Measurements from ENCODE around the gene GTF2A1L. TPM values are rescaled to one million over a fixed set of nuclear protein-coding genes. Genes with fewer than 3 reads are reported as not detected.

Gene GTF2A1L
- total RNA-seq, 1 donor from 2014 or later: not detected

- Mint-ChIP-seq H3K4me1 (ENCODE audit: low read depth) (no peaks in the 10 kb centered on the region), H3K36me3 (ENCODE audit: low read depth) (peaks cover 12% of the 10 kb centered on the region), H3K27me3 (ENCODE audit: low read depth) (no peaks in the 10 kb centered on the region), H3K27ac (ENCODE audit: unreplicated experiment) (no peak overlapping the region), H3K9me3 (ENCODE audit: low read depth) (no peaks in the 10 kb centered on the region), H3K4me3 (ENCODE audit: unreplicated experiment) (no peak overlapping the region)
- no peak for TF ChIP-seq CTCF (IDR thresholded peaks at IDR 0.05)
- no peak for DNase-seq (ENCODE audit: low spot score)
Observed at GRCh38 chr2:48578313-48578712, 39.3 kb upstream of the GTF2A1L start.

- Mint-ChIP-seq H3K27ac (ENCODE audit: unreplicated experiment) (no peak overlapping the region), H3K27me3 (ENCODE audit: low read depth) (no peaks in the 10 kb centered on the region), H3K36me3 (ENCODE audit: low read depth) (peaks cover 11% of the 10 kb centered on the region), H3K4me1 (ENCODE audit: low read depth) (peaks cover under 1% of the 10 kb centered on the region), H3K9me3 (ENCODE audit: low read depth) (no peaks in the 10 kb centered on the region), H3K4me3 (ENCODE audit: unreplicated experiment) (no peak overlapping the region)
- no peak for TF ChIP-seq CTCF (IDR thresholded peaks at IDR 0.05)
- no peak for DNase-seq (ENCODE audit: low spot score)
Observed at GRCh38 chr2:48583961-48584360, 33.7 kb upstream of the GTF2A1L start.

GRCh38 chr2:48584551-48584950 lies 33.1 kb upstream of the GTF2A1L start:
- no peaks in the 10 kb centered on the region for H3K9me3 Mint-ChIP-seq (ENCODE audit: low read depth)
- H3K27ac Mint-ChIP-seq (ENCODE audit: unreplicated experiment): no peak overlapping the region
- no peaks in the 10 kb centered on the region for H3K27me3 Mint-ChIP-seq (ENCODE audit: low read depth)
- no peak for DNase-seq (ENCODE audit: low spot score)
- H3K4me1 Mint-ChIP-seq (ENCODE audit: low read depth): peaks cover 2% of the 10 kb centered on the region
- no peak for TF ChIP-seq CTCF (IDR thresholded peaks at IDR 0.05)
- peaks cover 11% of the 10 kb centered on the region for H3K36me3 Mint-ChIP-seq (ENCODE audit: low read depth)
- H3K4me3 Mint-ChIP-seq (ENCODE audit: unreplicated experiment): no peak overlapping the region

GRCh38 chr2:48586433-48586832 lies 31.2 kb upstream of the GTF2A1L start:
- Mint-ChIP-seq H3K9me3 (ENCODE audit: low read depth) (no peaks in the 10 kb centered on the region), H3K27ac (ENCODE audit: unreplicated experiment) (no peak overlapping the region)

GRCh38 chr2:48587560-48587959 lies 30.1 kb upstream of the GTF2A1L start:
- no peak overlapping the region for H3K27ac Mint-ChIP-seq (ENCODE audit: unreplicated experiment)
- H3K27me3 Mint-ChIP-seq (ENCODE audit: low read depth): no peaks in the 10 kb centered on the region

More at GRCh38 chr2:48586433-48586832, 31.2 kb upstream of the GTF2A1L start:
- Mint-ChIP-seq H3K27me3 (ENCODE audit: low read depth) (no peaks in the 10 kb centered on the region), H3K4me3 (ENCODE audit: unreplicated experiment) (no peak overlapping the region), H3K36me3 (ENCODE audit: low read depth) (peaks cover 4% of the 10 kb centered on the region), H3K4me1 (ENCODE audit: low read depth) (peaks cover 2% of the 10 kb centered on the region)
- no peak for DNase-seq (ENCODE audit: low spot score)
- TF ChIP-seq CTCF (IDR thresholded peaks at IDR 0.05): no peak

More at GRCh38 chr2:48587560-48587959, 30.1 kb upstream of the GTF2A1L start:
- Mint-ChIP-seq H3K4me3 (ENCODE audit: unreplicated experiment) (no peak overlapping the region), H3K36me3 (ENCODE audit: low read depth) (peaks cover 3% of the 10 kb centered on the region), H3K4me1 (ENCODE audit: low read depth) (peaks cover 2% of the 10 kb centered on the region), H3K9me3 (ENCODE audit: low read depth) (no peaks in the 10 kb centered on the region)
- DNase-seq (ENCODE audit: low spot score): no peak
- no peak for TF ChIP-seq CTCF (IDR thresholded peaks at IDR 0.05)
